IMR-90 (cell line): ENCODE measurements around the gene ZSWIM9. TPM values are rescaled to one million over a fixed set of nuclear protein-coding genes. Genes with fewer than 3 reads are reported as not detected.

Experiments used
- ATAC-seq: fragments of 200-7000 bp; cut with Tn5 transposase; 2 replicates; pipeline ENCODE4 v1.9.1; 2020; ENCODE audit warnings: low read depth, mild to moderate bottlenecking, moderate library complexity
- Bru-seq: library from RNA; stranded (reverse); fragments of 400-500 nt; gene quantifications from one replicate; lab custom pipeline; 2021; lab: Mats Ljungman, UMichigan
- BruChase-seq, 2 experiments: library from RNA; stranded (reverse); fragments of 400-500 nt; gene quantifications; one replicate each; lab custom pipeline; 2021; lab: Mats Ljungman, UMichigan
- BruUV-seq: library from RNA; stranded (reverse); fragments of 400-500 nt; replicated peaks from 2 replicates; lab custom pipeline; 2021; lab: Mats Ljungman, UMichigan
- CTCF ChIA-PET: fragments of 300-600 bp; formaldehyde crosslinking; extraction: SDS; loops from one replicate; lab custom pipeline; 2021; ENCODE audit warnings: antibody characterized with exemption; lab: Yijun Ruan, JAX
- POLR2A ChIA-PET: fragments of 300-600 bp; sonication (Branson Sonifier 250); formaldehyde crosslinking; loops from one replicate; lab custom pipeline; 2022; ENCODE audit warnings: antibody characterized with exemption; ENCODE audit not compliant: unreplicated experiment; lab: Charles Lee
- DNase-seq: peaks from one replicate; pipeline ENCODE4 v3.0.0; 2013
- H2AFZ ChIP-seq: replicated peaks from 2 replicates; pipeline ENCODE3; 2013; ENCODE audit warnings: low read length, mild to moderate bottlenecking; ENCODE audit not compliant: poor library complexity
- H2AK5ac ChIP-seq: 2 replicates; pipeline ENCODE4 v1.6.1; 2013; ENCODE audit warnings: low read depth, low read length, inconsistent platforms
- H2AK9ac ChIP-seq: replicated peaks from 2 replicates; pipeline ENCODE3; 2013; ENCODE audit warnings: mild to moderate bottlenecking, low read depth, low read length, moderate library complexity; ENCODE audit not compliant: poor library complexity
- H2BK120ac ChIP-seq: 2 replicates; pipeline ENCODE4 v1.6.1; 2013; ENCODE audit warnings: low read depth, low read length, inconsistent platforms
- H2BK15ac ChIP-seq: 3 replicates; pipeline ENCODE4 v1.6.1; 2013; ENCODE audit warnings: low read depth, low read length, inconsistent platforms
- H2BK20ac ChIP-seq: 2 replicates; pipeline ENCODE4 v1.6.1; 2013; ENCODE audit warnings: low read depth, mild to moderate bottlenecking, inconsistent platforms, low read length, moderate library complexity
- H2BK5ac ChIP-seq: 2 replicates; pipeline ENCODE4 v1.6.1; 2013; ENCODE audit warnings: mild to moderate bottlenecking, low read depth, low read length, inconsistent platforms; ENCODE audit not compliant: poor library complexity, severe bottlenecking
- H3K14ac ChIP-seq: replicated peaks from 2 replicates; pipeline ENCODE4 v1.6.1; 2013; ENCODE audit warnings: low read depth, low read length, inconsistent platforms
- H3K18ac ChIP-seq: 2 replicates; pipeline ENCODE4 v1.6.1; 2013; ENCODE audit warnings: low read depth, low read length, control low read depth
- H3K23ac ChIP-seq: 2 replicates; pipeline ENCODE4 v1.6.1; 2013; ENCODE audit warnings: low read depth, low read length, inconsistent platforms
- H3K27ac ChIP-seq: 2 replicates; pipeline ENCODE4 v1.5.1; 2013; ENCODE audit warnings: mild to moderate bottlenecking, control low read depth, low read length; ENCODE audit not compliant: insufficient read depth
- H3K27me3 ChIP-seq: 2 replicates; pipeline ENCODE4 v1.6.1; 2013; ENCODE audit warnings: low read length; ENCODE audit not compliant: control insufficient read depth, insufficient read depth
- H3K36me3 ChIP-seq: 2 replicates; pipeline ENCODE4 v1.6.1; 2013; ENCODE audit warnings: low read length, mixed read lengths; ENCODE audit not compliant: control insufficient read depth, insufficient read depth
- H3K4ac ChIP-seq: 2 replicates; pipeline ENCODE4 v1.6.1; 2013; ENCODE audit warnings: low read depth, low read length, inconsistent platforms
- H3K4me1 ChIP-seq: 2 replicates; pipeline ENCODE4 v1.6.1; 2013; ENCODE audit warnings: low read length, mixed read lengths; ENCODE audit not compliant: control insufficient read depth, insufficient read depth
- H3K4me2 ChIP-seq: 2 replicates; pipeline ENCODE4 v1.6.1; 2013; ENCODE audit warnings: low read depth, mild to moderate bottlenecking, control low read depth, low read length, moderate library complexity
- H3K4me3 ChIP-seq: 2 replicates; pipeline ENCODE4 v1.5.1; 2013; ENCODE audit warnings: low read depth, mild to moderate bottlenecking, control low read depth, low read length, moderate library complexity; ENCODE audit not compliant: insufficient read depth
- H3K56ac ChIP-seq: 2 replicates; pipeline ENCODE4 v1.6.1; 2013; ENCODE audit warnings: low read length, inconsistent platforms; ENCODE audit not compliant: insufficient read depth; ENCODE audit errors: extremely low read depth
- H3K79me1 ChIP-seq, 2 experiments: 2 replicates each; pipeline ENCODE4 v1.6.1; 2013; ENCODE audit warnings: low read length in 2 of 2, inconsistent platforms in 1 of 2, low read depth in 1 of 2
- H3K9ac ChIP-seq: 2 replicates; pipeline ENCODE4 v1.6.1; 2013; ENCODE audit warnings: low read depth, low read length, control low read depth
- H3K9me1 ChIP-seq: 2 replicates; pipeline ENCODE4 v1.6.1; 2013; ENCODE audit warnings: low read length, inconsistent platforms; ENCODE audit not compliant: insufficient read depth
- H3K9me3 ChIP-seq: 2 replicates; pipeline ENCODE4 v1.6.1; 2013; ENCODE audit warnings: low read length; ENCODE audit not compliant: control insufficient read depth, insufficient read depth
- H4K20me1 ChIP-seq: 2 replicates; pipeline ENCODE4 v1.6.1; 2013; ENCODE audit warnings: low read length, inconsistent platforms; ENCODE audit not compliant: insufficient read depth
- H4K5ac ChIP-seq: 2 replicates; pipeline ENCODE4 v1.6.1; 2013; ENCODE audit warnings: mild to moderate bottlenecking, low read depth, low read length, control low read depth
- H4K8ac ChIP-seq, 2 experiments: 2 replicates each; pipeline ENCODE4 v1.6.1; 2013; ENCODE audit warnings: low read depth in 2 of 2, low read length in 2 of 2, control low read depth in 1 of 2, inconsistent platforms in 1 of 2
- H4K91ac ChIP-seq: 2 replicates; pipeline ENCODE4 v1.6.1; 2013; ENCODE audit warnings: low read depth, low read length, inconsistent platforms; ENCODE audit not compliant: insufficient read depth
- BHLHE40 ChIP-seq: fragments of 150-350 bp; IDR thresholded peaks from 2 replicates; pipeline ENCODE4 v1.6.1; 2016; ENCODE audit warnings: mild to moderate bottlenecking, low read depth, low read length
- MAZ ChIP-seq: IDR thresholded peaks from 2 replicates; pipeline ENCODE4 v1.6.1; 2012; ENCODE audit warnings: low read depth, mild to moderate bottlenecking, low read length, improper control_type of control experiment, moderate library complexity, borderline replicate concordance
- MXI1 ChIP-seq: IDR thresholded peaks from 2 replicates; pipeline ENCODE4 v1.6.1; 2012; ENCODE audit warnings: low read depth, mild to moderate bottlenecking, low read length, moderate library complexity, borderline replicate concordance
- POLR2A ChIP-seq: IDR thresholded peaks from 2 replicates; pipeline ENCODE4 v1.6.1; 2012; ENCODE audit warnings: mild to moderate bottlenecking, low read depth, low read length
- RCOR1 ChIP-seq: IDR thresholded peaks from 2 replicates; pipeline ENCODE4 v1.6.1; 2012; ENCODE audit warnings: mild to moderate bottlenecking, low read length, improper control_type of control experiment; ENCODE audit not compliant: insufficient replicate concordance
- RFX5 ChIP-seq: IDR thresholded peaks from 2 replicates; pipeline ENCODE4 v1.8.0; 2012; ENCODE audit warnings: low read depth, mild to moderate bottlenecking, low read length, moderate library complexity
- WGBS, 2 experiments: methylation state at CpG; one replicate each; pipeline versions ENCODE4 v1.1.5 to v1.1.7; 2013; ENCODE audit warnings: missing lambda C conversion rate in 2 of 2; ENCODE audit not compliant: insufficient read length in 1 of 2; ENCODE audit errors: extremely low coverage in 2 of 2; 5-methylcytosine and 5-hydroxymethylcytosine counted together
- dilution Hi-C: fragments of 300-500 bp; cut with HindIII; formaldehyde crosslinking; loops from one replicate; pipeline ENCODE4 v1.14.3; 2018; ENCODE audit warnings: low sequenced_read_pairs; ENCODE audit not compliant: unreplicated experiment
- in situ Hi-C: fragments of 300-500 bp; cut with MboI; formaldehyde crosslinking; loops from 3 replicates; pipeline ENCODE4 v1.14.3; 2019; ENCODE audit warnings: low sequenced_read_pairs, inconsistent platforms, mixed read lengths
- intact Hi-C: fragments of 100-400 bp; cut with micrococcal nuclease; formaldehyde crosslinking; loops from 2 replicates; pipeline ENCODE4 v1.10.0; 2022
- long read RNA-seq: library from polyadenylated mRNA; unstranded; transcript quantifications from one replicate; pipeline ENCODE4 v2.0.0, GENCODE V29; 2021; ENCODE audit not compliant: unreplicated experiment
- polyA plus RNA-seq, 3 experiments: library from polyadenylated mRNA; depleted of rRNA; stranded (reverse); fragments of >200 nt; gene quantifications; 2 replicates each; pipeline ENCODE4 v1.2.3, GENCODE V29; 2012; ENCODE audit warnings: low replicate concordance in 1 of 3
- total RNA-seq: library from RNA; depleted of rRNA; stranded (reverse); fragments of >200 nt; gene quantifications from 2 replicates; pipeline ENCODE4 v1.2.3, GENCODE V29; 2012; rRNA removed
- TF ChIP-seq, protein P1 (sequence below): conservative IDR thresholded peaks from 2 replicates; pipeline ENCODE4 v1.5.1; 2012; ENCODE audit warnings: mild to moderate bottlenecking, low read depth, low read length, improper control_type of control experiment

The ZSWIM9 gene
- total RNA-seq = 0.54 and 0.56 TPM in 2 replicates
- 2.2 and 3.4 TPM in 2 replicates for polyA plus RNA-seq (2012; rRNA removed)
- polyA plus RNA-seq (2012; cell fraction: cytosol; rRNA removed) = 2.6 and 2.8 TPM in 2 replicates
- polyA plus RNA-seq (2012; cell fraction: nucleus; rRNA removed; ENCODE audit: low replicate concordance) = 2.9 and 3.2 TPM in 2 replicates
- percentile 66 among the genes with signal in this experiment for Bru-seq, nascent RNA
- BruChase-seq, experiment 1, labeled RNA remaining after a 6-hour chase = percentile 74 among the genes with signal in this experiment
- percentile 66 among the genes with signal in this experiment for BruChase-seq, experiment 2, labeled RNA remaining after a 2-hour chase
- long read RNA-seq, partial matches to known transcripts = 1 of 2 reads
- long read RNA-seq, other reads (novel, unspliced or antisense) = 1 of 2 reads

DNA sequence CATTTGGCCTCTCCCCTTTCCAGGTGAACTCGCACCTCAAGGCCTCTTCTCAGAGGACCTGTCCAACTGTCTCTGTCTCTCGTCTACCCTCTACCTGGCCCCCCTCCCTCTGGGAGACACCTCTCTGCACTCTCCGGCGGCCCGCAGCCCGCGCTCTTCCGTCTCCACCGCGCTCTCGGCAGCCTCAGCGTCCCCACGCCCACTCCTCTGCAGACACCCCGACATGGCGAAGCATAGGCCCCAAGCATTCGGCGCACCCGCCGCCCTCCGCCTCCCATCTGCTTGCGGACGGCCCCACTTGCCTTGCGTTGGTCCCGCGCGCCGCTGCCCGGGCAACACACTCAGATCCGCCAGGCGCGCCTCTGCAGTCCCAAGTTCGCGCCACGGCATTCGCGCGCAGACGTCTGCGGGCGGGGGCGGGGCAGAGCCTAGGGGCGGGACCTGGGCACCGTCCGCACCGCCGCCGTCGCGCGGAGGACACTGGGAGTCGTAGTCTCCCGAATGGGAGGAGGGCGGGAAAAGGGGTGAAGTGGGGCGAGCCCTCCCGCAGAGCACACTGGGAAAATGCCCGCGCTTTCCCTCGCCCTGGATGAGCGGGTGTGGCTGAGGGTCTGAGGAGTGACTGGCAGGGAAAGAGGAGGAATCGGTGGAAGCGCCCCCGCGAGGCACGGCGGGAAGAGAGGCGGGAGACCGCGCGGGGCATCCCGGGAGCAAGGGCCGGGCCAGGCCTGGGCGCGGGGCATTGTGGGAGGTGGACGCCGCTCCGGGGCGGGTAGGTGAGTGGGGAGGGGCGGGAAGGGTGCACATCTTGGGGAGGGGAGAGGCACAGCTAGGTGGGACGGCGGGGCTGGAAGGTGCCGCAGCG is at the start of gene ZSWIM9, which contains the start of gene LIG1:
TSS of gene ZSWIM9 (plus strand) at position 742 of the 865 bp plus-strand sequence. CDS start 1,123 bp downstream, outside the sequence.
TSS of gene LIG1 (minus strand) at position 406 of the 865 bp plus-strand sequence. CDS start 4,778 bp downstream, outside the sequence.
- Histone ChIP-seq H3K4ac (peak within 1 kb of the TSS; percentile 88), H2AK9ac (peak within 1 kb of the TSS; percentile 99), H2AK5ac (peak within 1 kb of the TSS; percentile 76), H3K14ac (peak within 1 kb of the TSS; percentile 97), H3K9me3 (no peaks in the 10 kb centered on the region), H3K79me1 (peaks cover 26 to 50% of the 10 kb centered on the region in 2 experiments), H2BK15ac (peak within 1 kb of the TSS; percentile 51; the same call in 1 of the 3 replicates), H2BK5ac (peak within 1 kb of the TSS; percentile 100), H4K5ac (peak within 1 kb of the TSS; percentile 94), H3K9ac (peak within 1 kb of the TSS; percentile 96), H4K20me1 (peaks cover 3% of the 10 kb centered on the region; the same call in 1 of the 2 replicates), H3K27ac (peak within 1 kb of the TSS; percentile 98), H3K9me1 (peaks cover 11% of the 10 kb centered on the region), H3K56ac (peak within 1 kb of the TSS; percentile 95), H3K4me1 (peaks cover 2% of the 10 kb centered on the region), H4K91ac (peak within 1 kb of the TSS; percentile 94), H2BK20ac (peak within 1 kb of the TSS; percentile 69; the same call in 1 of the 2 replicates), H3K4me3 (peak within 1 kb of the TSS; percentile 84), H2AFZ (peak within 1 kb of the TSS; percentile 100), H3K23ac (peak within 1 kb of the TSS; percentile 94), H4K8ac (peak within 1 kb of the TSS; percentile 97 to 99), H3K4me2 (peak within 1 kb of the TSS; percentile 99), H3K27me3 (no peaks in the 10 kb centered on the region), H2BK120ac (peak within 1 kb of the TSS; percentile 87), H3K36me3 (peaks cover 12% of the 10 kb centered on the region), H3K18ac (peak within 1 kb of the TSS; percentile 97)
- dilution Hi-C loops (no loop called here), in situ Hi-C loops (no loop called here), intact Hi-C loops (no loop called here)
- ATAC-seq (peak; percentile 95), DNase-seq (peak; percentile 95)
- CTCF ChIA-PET = no interaction called here
- TF ChIP-seq RCOR1 (no peak), POLR2A (peak; percentile 18; the same call in 1 of the 2 replicates), MAZ (peak; percentile 86), RFX5 (no peak), MXI1 (peak; percentile 76), BHLHE40 (no peak)
- TF ChIP-seq, protein P1, sequence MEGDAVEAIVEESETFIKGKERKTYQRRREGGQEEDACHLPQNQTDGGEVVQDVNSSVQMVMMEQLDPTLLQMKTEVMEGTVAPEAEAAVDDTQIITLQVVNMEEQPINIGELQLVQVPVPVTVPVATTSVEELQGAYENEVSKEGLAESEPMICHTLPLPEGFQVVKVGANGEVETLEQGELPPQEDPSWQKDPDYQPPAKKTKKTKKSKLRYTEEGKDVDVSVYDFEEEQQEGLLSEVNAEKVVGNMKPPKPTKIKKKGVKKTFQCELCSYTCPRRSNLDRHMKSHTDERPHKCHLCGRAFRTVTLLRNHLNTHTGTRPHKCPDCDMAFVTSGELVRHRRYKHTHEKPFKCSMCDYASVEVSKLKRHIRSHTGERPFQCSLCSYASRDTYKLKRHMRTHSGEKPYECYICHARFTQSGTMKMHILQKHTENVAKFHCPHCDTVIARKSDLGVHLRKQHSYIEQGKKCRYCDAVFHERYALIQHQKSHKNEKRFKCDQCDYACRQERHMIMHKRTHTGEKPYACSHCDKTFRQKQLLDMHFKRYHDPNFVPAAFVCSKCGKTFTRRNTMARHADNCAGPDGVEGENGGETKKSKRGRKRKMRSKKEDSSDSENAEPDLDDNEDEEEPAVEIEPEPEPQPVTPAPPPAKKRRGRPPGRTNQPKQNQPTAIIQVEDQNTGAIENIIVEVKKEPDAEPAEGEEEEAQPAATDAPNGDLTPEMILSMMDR = 0 out of 2 replicates have a peak, but pooled peaks have one; percentile 23
- BruUV-seq = no TSS peak
- POLR2A ChIA-PET = interaction anchor here (0.6 kb wide), 1 partner anchor 86 kb away, joined by 10 read pairs; the partner anchor contains the start of gene CARD8
- 1% methylated on average over 27 of the region's 82 CpGs; no CpG with 5 or more reads in 1 of the 2 experiments for WGBS, 2 experiments
